ENCODE measurements around the gene ERCC6L2.

The ERCC6L2 gene

GRCh38 chr9:95989297-95989696, 113.8 kb downstream of the ERCC6L2 start:
- TF ChIP-seq SIN3A (IDR thresholded peaks at IDR 0.05; ENCODE audit: borderline replicate concordance, insufficient read depth, low read length) (no peak), POLR2AphosphoS5 (IDR thresholded peaks at IDR 0.05; ENCODE audit: low read depth, low read length) (no peak), REST (IDR thresholded peaks at IDR 0.05; ENCODE audit: insufficient read depth in 1 of 2, low read depth in 2 of 2, low read length in 2 of 2) (no peak), TAF1 (IDR thresholded peaks at IDR 0.05; ENCODE audit: borderline replicate concordance, insufficient read depth, low read length) (no peak), FOXP2 (optimal IDR thresholded peaks at IDR 0.05; ENCODE audit: borderline replicate concordance, extremely low read depth, extremely low read length, insufficient read depth) (no peak)

- TF ChIP-seq SIN3A (IDR thresholded peaks at IDR 0.05; ENCODE audit: borderline replicate concordance, insufficient read depth, low read length) = no peak
- TF ChIP-seq FOXP2 (optimal IDR thresholded peaks at IDR 0.05; ENCODE audit: borderline replicate concordance, extremely low read depth, extremely low read length, insufficient read depth) = no peak
- no peak for TF ChIP-seq POLR2AphosphoS5 (IDR thresholded peaks at IDR 0.05; ENCODE audit: low read depth, low read length)
- TF ChIP-seq REST (IDR thresholded peaks at IDR 0.05; ENCODE audit: insufficient read depth in 1 of 2, low read depth in 2 of 2, low read length in 2 of 2) = no peak
- TF ChIP-seq TAF1 (IDR thresholded peaks at IDR 0.05; ENCODE audit: borderline replicate concordance, insufficient read depth, low read length) = no peak
Observed at GRCh38 chr9:95991326-95991725, 115.8 kb downstream of the ERCC6L2 start.

GRCh38 chr9:95992536-95992935, 117.0 kb downstream of the ERCC6L2 start:
- TF ChIP-seq TAF1 (IDR thresholded peaks at IDR 0.05; ENCODE audit: borderline replicate concordance, insufficient read depth, low read length) (no peak), FOXP2 (optimal IDR thresholded peaks at IDR 0.05; ENCODE audit: borderline replicate concordance, extremely low read depth, extremely low read length, insufficient read depth) (no peak), REST (IDR thresholded peaks at IDR 0.05; ENCODE audit: insufficient read depth in 1 of 2, low read depth in 2 of 2, low read length in 2 of 2) (no peak), POLR2AphosphoS5 (IDR thresholded peaks at IDR 0.05; ENCODE audit: low read depth, low read length) (no peak), SIN3A (IDR thresholded peaks at IDR 0.05; ENCODE audit: borderline replicate concordance, insufficient read depth, low read length) (no peak)

GRCh38 chr9:95993337-95993736, 117.8 kb downstream of the ERCC6L2 start:
- TF ChIP-seq POLR2AphosphoS5 (IDR thresholded peaks at IDR 0.05; ENCODE audit: low read depth, low read length) (no peak), REST (IDR thresholded peaks at IDR 0.05; ENCODE audit: insufficient read depth in 1 of 2, low read depth in 2 of 2, low read length in 2 of 2) (no peak), TAF1 (IDR thresholded peaks at IDR 0.05; ENCODE audit: borderline replicate concordance, insufficient read depth, low read length) (no peak), SIN3A (IDR thresholded peaks at IDR 0.05; ENCODE audit: borderline replicate concordance, insufficient read depth, low read length) (no peak), FOXP2 (optimal IDR thresholded peaks at IDR 0.05; ENCODE audit: borderline replicate concordance, extremely low read depth, extremely low read length, insufficient read depth) (no peak)

GRCh38 chr9:95999390-95999789, 123.9 kb downstream of the ERCC6L2 start:
- TF ChIP-seq FOXP2 (optimal IDR thresholded peaks at IDR 0.05; ENCODE audit: borderline replicate concordance, extremely low read depth, extremely low read length, insufficient read depth) = no peak
- TF ChIP-seq TAF1 (IDR thresholded peaks at IDR 0.05; ENCODE audit: borderline replicate concordance, insufficient read depth, low read length) = no peak
- no peak for TF ChIP-seq REST (IDR thresholded peaks at IDR 0.05; ENCODE audit: insufficient read depth in 1 of 2, low read depth in 2 of 2, low read length in 2 of 2)

Measured in PFSK-1 (cell line).